GM19324 (cell line): Measurements from ENCODE around the gene PHF19.

Experiments used
- ATAC-seq: cut with Tn5 transposase; IDR thresholded peaks from one replicate; pipeline ENCODE4 v1.9.1; 2021; ENCODE audit warnings: mild to moderate bottlenecking, moderate library complexity; ENCODE audit not compliant: unreplicated experiment, low FRiP score

PHF19 gene

GRCh38 chr9:120876842-120877240 lies at the start of gene PHF19:
Gene PHF19, minus strand, starts transcription at chr9:120877188. Its CDS starts 2,447 bp downstream, at chr9:120874741.
- ATAC-seq: peak; percentile 16

GRCh38 chr9:120926397-120926928 lies 49.5 kb upstream of the PHF19 start, which contains the start of gene TRAF1:
Gene TRAF1, minus strand, starts transcription at chr9:120926796. Its CDS starts 721 bp downstream, at chr9:120926075.
- no peak for ATAC-seq

- ATAC-seq: no peak
Measured at GRCh38 chr9:120925535-120926396, 48.8 kb upstream of the PHF19 start.

DNA sequence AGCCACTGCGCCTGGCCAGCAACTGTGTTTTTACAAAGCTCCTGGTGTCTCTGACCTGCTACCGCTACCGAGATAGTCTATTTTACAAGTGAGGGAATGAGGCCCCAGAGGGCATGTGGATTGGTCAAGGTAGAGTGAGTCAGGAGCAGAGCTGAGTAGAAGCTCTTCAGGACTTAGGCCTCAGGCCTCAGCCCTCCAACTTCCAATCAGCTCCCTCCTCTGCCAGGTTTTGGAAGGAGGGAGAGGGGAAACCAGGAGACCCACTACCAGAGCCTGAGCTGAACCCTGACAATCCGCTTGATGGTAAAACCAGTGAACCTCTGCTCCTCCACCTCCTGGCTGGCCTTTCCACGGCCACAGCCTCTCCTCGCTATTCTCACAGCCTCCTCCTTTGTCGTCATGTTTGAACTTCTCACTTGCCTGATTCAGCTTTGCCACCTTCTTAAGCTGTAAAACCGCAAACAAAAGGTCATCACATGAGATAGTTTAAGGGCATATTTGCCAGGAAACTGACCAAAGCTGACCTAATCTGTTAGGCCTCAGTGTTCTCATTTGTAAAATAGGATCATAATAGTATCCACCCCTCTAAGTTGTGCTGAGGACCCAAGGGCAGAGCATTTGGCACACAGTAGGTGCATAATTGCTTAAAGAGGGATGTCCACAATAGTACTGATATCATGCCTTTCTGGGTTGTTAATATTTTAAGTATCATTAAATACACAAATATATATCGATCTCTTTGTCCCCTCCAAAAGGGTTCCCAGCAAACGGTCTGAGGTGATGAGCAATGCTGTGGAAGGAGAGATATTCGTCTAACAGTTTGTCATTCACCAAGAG lies 47.9 kb upstream of the PHF19 start:
- no peak for ATAC-seq

- no peak for ATAC-seq
Measured at GRCh38 chr9:120923620-120924328, 46.8 kb upstream of the PHF19 start.

GRCh38 chr9:120922404-120923195 lies 45.6 kb upstream of the PHF19 start:
- ATAC-seq: no peak

- no peak for ATAC-seq
Measured at GRCh38 chr9:120921661-120922181, 44.7 kb upstream of the PHF19 start.

GRCh38 chr9:120920806-120921178 lies 43.8 kb upstream of the PHF19 start:
- no peak for ATAC-seq

GRCh38 chr9:120919843-120920805 lies 43.1 kb upstream of the PHF19 start:
- ATAC-seq: no peak

DNA sequence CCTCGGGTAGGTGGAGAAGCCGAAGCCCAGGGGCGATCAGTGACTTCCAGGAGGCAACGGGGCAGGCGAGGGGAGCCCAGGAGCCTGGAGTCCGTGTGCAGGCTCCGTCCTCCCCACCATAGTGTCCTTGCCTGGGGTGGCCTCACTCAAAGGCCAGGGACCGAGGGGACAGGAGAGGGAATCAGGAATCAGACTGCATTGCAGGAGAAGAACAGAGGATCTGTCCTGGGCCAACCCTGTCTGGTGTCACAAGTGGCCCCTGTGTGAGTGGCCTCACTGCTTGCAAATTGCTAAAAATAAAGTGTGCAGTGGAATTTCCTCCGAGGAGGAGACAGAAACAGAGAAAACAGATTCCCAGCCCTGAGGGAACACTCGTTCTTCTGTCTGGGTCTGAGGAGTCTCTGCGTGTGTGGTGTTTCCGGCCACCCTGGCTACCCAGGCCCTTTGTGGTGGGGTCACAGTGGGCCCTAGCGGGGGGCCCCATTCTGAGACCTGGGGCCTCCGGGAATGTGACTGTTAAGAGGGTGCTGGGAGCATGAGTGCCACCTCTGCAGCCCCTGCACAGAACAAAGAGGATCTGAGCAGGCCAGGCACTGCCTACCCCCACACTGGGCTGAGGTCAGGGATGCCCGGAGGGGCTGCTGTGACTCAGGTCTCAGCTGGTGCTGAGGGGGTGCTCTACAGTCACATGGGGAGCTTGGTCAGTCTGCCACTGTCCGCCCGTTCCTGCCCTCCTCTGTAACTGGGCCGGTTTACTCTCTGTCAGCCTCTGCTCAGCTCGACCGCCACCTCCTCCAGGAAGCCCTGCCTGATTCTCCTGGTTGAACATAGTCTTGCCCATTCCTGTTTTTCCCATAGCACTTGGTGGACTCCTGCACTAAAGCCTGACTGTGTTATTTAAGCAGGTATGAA lies 42.2 kb upstream of the PHF19 start:
- no peak for ATAC-seq

DNA sequence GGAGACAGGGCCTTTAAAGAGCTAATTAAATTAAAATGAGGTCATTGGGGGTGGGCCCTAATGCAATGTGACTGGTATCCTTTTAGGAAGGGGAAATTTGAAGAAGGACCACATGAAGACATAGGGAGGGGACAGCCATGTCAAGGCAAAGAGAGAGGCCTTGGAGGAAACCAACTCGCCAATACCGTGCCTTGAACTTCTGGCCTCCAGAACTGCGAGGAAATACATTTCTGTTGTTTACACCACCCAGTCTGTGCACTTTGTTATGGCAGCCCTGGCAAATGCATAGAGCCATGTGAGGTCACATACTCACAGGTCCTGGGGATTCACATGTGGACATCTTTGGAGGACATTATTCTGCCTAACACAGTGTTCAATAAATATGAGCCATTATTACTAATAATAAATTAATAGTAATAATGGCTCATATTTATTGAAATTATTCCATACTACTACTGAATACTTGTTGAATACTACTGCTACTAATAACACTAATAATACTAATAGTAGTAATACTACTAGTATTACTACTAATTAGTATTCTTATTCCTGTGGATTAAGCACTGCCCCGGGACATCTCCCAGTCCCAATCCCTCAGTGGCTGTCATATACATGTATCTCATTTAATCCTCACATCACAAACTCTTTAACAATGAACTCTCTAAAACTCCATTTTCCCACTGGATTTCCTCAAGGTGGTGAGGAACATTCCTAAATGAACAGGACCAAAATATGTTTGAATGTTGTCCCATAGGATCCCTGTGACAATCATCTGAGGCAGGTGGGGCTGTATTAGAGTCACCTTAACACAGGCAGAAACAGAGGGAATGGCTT lies 41.2 kb upstream of the PHF19 start:
- ATAC-seq: no peak

DNA sequence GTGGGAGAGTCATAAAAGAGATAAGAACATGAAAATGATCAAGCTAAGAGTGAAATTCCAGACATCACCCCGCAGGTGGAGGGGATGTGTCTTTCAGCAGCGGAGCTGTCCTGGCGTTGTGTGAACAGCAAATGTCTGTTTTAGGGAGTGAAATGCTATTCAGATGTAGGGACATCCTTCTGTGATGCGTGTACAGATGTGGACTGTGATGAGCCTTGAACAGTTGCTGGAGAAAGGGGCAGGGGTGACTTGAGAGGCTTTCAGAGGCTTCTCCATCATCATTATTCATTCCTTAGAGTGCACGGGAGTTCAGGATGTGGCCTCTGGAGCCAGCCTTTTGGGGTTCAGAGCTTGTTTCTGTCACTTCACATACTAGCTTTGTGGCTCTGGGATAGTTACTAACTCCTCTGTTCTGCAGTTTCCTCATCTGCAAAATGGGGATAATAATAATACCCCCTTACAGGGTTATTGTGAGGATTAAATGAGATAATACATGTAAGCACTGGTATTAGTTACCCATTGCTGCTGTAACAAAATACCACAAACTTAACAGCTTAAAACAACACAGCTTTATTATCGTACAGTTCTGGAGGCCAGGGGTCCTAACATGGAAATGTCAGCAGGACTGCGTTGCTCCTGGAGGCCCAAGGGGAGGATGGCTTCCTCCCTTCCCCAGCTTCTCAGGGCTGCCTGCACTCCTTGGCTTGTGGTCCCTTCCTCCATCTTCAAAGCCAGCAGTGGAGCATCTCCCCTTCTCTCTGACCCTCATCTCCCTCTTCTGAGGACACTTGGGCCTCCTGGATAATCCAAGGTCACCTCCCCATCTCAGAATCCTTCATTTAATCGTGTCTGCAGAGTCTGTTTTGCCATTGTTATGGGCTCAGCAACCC lies 40.2 kb upstream of the PHF19 start:
- ATAC-seq: no peak

DNA sequence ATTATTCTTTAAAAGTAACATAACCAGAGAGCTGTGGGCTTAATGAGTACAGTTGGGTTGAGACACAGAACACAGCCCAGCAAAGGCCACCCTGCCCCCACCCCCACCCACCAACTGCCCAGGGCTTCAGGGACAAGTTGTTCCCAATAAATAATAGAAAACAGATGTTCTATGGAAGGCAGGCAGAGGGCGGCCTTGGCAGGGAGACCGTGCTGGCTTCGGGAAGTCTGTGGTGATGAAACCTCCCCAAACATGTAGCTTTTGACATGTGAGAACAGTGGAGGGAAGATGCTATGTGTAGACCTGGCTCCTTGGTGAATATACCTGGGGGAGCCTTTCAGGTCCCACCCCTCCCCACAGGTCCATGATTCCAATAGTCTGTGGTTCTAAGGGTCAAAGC lies 39.6 kb upstream of the PHF19 start:
- ATAC-seq: no peak

DNA sequence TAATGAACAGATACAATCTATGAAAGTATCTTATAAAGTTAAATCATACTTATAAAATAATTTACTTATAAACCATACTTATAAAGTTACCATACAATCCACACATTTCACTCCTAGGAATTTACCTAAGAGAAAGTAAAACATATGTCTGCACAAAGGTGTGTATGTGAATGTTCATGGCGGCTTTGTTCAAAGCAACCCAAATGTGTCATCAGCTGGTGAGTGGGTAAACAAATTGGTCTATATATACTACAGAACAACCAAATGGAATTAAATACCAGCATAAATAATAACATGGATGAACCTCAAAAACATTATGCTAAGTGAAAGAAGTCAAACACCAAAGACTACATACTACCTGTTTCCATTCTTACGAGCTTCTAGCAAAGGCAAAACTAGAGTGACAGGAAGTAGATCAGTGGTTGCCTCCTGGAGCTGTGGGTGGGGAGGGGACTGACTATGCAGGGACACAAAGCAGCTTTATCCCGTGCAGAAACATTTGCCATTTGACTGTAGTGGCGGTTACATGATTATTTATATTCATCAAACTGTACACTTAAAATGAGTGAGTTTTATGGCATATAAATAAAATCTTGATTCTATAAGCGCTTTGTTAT lies 39.0 kb upstream of the PHF19 start:
- ATAC-seq: no peak

GRCh38 chr9:120914953-120915352 lies 38.0 kb upstream of the PHF19 start:
- no peak for ATAC-seq
